Peyer's patch (tissue), 4 donors: ENCODE data around the gene KCNMA1.
"Not testable (repeated sequence)": the region's sequence is repeated elsewhere in the genome, so short reads cannot be mapped to it uniquely, and the experiment has no call there.

Source experiments
- CTCF ChIP-seq, 6 experiments: fragments of 450-650 bp in 4 of 6; fragments of 200-600 bp in 2 of 6; sonication (generic) in 1 of 6; IDR thresholded peaks; one replicate each; pipeline ENCODE4 v1.5.1; 2017 to 2019; ENCODE audit warnings: antibody characterized with exemption in 6 of 6, mild to moderate bottlenecking in 3 of 6, moderate library complexity in 1 of 6
- POLR2A ChIP-seq, 2 donors: fragments of 450-650 bp; IDR thresholded peaks; one replicate each; pipeline ENCODE4 v1.5.1; 2017; ENCODE audit warnings: antibody characterized with exemption in 2 of 2, mild to moderate bottlenecking in 2 of 2, moderate library complexity in 2 of 2

DNA sequence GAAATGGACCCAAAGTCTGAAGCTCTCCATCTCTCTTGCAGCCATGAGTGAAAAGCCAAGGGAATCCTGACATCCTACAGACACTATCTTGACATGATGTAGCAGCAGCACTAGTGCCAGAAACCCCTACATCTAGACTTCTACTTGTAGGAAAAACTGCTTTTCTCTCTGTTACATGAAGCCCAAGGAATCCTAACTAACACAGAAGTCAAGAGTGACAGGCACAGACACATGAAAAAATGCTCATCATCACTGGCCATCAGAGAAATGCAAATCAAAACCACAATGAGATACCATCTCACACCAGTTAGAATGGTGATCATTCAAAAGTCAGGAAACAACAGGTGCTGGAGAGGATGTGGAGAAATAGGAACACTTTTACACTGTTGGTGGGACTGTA lies 297.7 kb downstream of the KCNMA1 start:
- TF ChIP-seq CTCF, POLR2A (IDR thresholded peaks at IDR 0.05): not testable (repeated sequence)
